ENCODE measurements around the gene CATSPERZ.

CATSPERZ gene

GRCh38 chr11:64299847-64300648 lies at the start of gene CATSPERZ:
Gene CATSPERZ (plus strand): TSS chr11:64300358. CDS start chr11:64300411, 53 bp downstream.
- DNase-seq, result no peak

- DNase-seq, result no peak
These were observed 49.6 kb upstream of the CATSPERZ start for GRCh38 chr11:64250415-64251015.

- DNase-seq, result no peak
These were observed 49.0 kb upstream of the CATSPERZ start, which contains the start of gene PLCB3 for GRCh38 chr11:64251016-64251752. Gene PLCB3 (plus strand): TSS chr11:64251530. CDS start chr11:64251650, 120 bp downstream.

- no peak for DNase-seq
These were observed 48.5 kb upstream of the CATSPERZ start for GRCh38 chr11:64251753-64252002.

- no peak for DNase-seq
These were observed 47.9 kb upstream of the CATSPERZ start for GRCh38 chr11:64252003-64252872.

GRCh38 chr11:64253043-64253442 lies 47.1 kb upstream of the CATSPERZ start:
- DNase-seq, result no peak

GRCh38 chr11:64253481-64253880 lies 46.7 kb upstream of the CATSPERZ start:
- DNase-seq, result no peak

- DNase-seq, result no peak
These were observed 45.8 kb upstream of the CATSPERZ start for GRCh38 chr11:64254326-64254725.

GRCh38 chr11:64255135-64256128 lies 44.7 kb upstream of the CATSPERZ start:
- DNase-seq, result no peak

- DNase-seq, result no peak
These were observed 43.9 kb upstream of the CATSPERZ start for GRCh38 chr11:64256300-64256699.

GRCh38 chr11:64258356-64258755 lies 41.8 kb upstream of the CATSPERZ start:
- DNase-seq, result no peak

GRCh38 chr11:64258946-64259532 lies 41.1 kb upstream of the CATSPERZ start:
- no peak for DNase-seq

- DNase-seq, result no peak
These were observed 40.6 kb upstream of the CATSPERZ start for GRCh38 chr11:64259533-64260067.

- no peak for DNase-seq
These were observed 39.9 kb upstream of the CATSPERZ start for GRCh38 chr11:64260147-64260708.

- DNase-seq, result no peak
These were observed 38.5 kb upstream of the CATSPERZ start for GRCh38 chr11:64261556-64262080.

- DNase-seq, result no peak
These were observed 37.7 kb upstream of the CATSPERZ start for GRCh38 chr11:64262271-64263002.

GRCh38 chr11:64263021-64263946 lies 36.9 kb upstream of the CATSPERZ start:
- no peak for DNase-seq

GRCh38 chr11:64263947-64264317 lies 36.2 kb upstream of the CATSPERZ start:
- DNase-seq, result no peak

Data from SIG-M5 (cell line).